GM23338 (cell line): Measurements from ENCODE around the gene BTBD9. TPM values are rescaled to one million over a fixed set of nuclear protein-coding genes. Genes with fewer than 3 reads are reported as not detected.

Experiments
- ATAC-seq: fragments of 200-7000 bp; cut with Tn5 transposase; 3 replicates; pipeline ENCODE4 v1.9.1; 2020
- DNase-seq: peaks from one replicate; pipeline ENCODE4 v3.0.0-alpha.2; 2015; ENCODE audit warnings: low spot score
- H2AFZ ChIP-seq: fragments of 200-600 bp; sonication (generic); 2 replicates; pipeline ENCODE4 v1.8.0; 2016; ENCODE audit warnings: antibody characterized with exemption, mild to moderate bottlenecking, moderate library complexity
- H3F3A ChIP-seq: fragments of 200-600 bp; sonication (generic); replicated peaks from 2 replicates; pipeline ENCODE4 v1.8.0; 2017; ENCODE audit warnings: antibody characterized with exemption, mixed run types, low read depth
- H3K27ac ChIP-seq: fragments of 200-600 bp; sonication (generic); 2 replicates; pipeline ENCODE4 v1.6.1; 2016; ENCODE audit warnings: low read depth
- H3K27me3 ChIP-seq: fragments of 200-600 bp; sonication (generic); 2 replicates; pipeline ENCODE4 v1.8.0; 2016; ENCODE audit warnings: mild to moderate bottlenecking, mixed run types, moderate library complexity; ENCODE audit not compliant: insufficient read depth
- H3K36me3 ChIP-seq: fragments of 200-600 bp; sonication (generic); 2 replicates; pipeline ENCODE4 v1.8.0; 2016; ENCODE audit warnings: mild to moderate bottlenecking; ENCODE audit not compliant: insufficient read depth
- H3K4me1 ChIP-seq: fragments of 200-600 bp; sonication (generic); 2 replicates; pipeline ENCODE4 v1.8.0; 2016; ENCODE audit warnings: mild to moderate bottlenecking, moderate library complexity; ENCODE audit not compliant: insufficient read depth
- H3K4me2 ChIP-seq: fragments of 200-600 bp; sonication (generic); 2 replicates; pipeline ENCODE4 v1.7.1; 2017; ENCODE audit warnings: mixed run types
- H3K4me3 ChIP-seq: fragments of 200-600 bp; sonication (generic); 2 replicates; pipeline ENCODE4 v1.6.1; 2016; ENCODE audit warnings: mixed run types
- H3K79me2 ChIP-seq: fragments of 200-600 bp; sonication (generic); replicated peaks from 2 replicates; pipeline ENCODE4 v1.8.0; 2017; ENCODE audit warnings: mild to moderate bottlenecking; ENCODE audit not compliant: insufficient read depth
- H3K9me2 ChIP-seq: fragments of 200-600 bp; sonication (generic); 2 replicates; pipeline ENCODE4 v1.8.0; 2017; ENCODE audit not compliant: insufficient read depth
- H4K20me1 ChIP-seq: fragments of 200-600 bp; sonication (generic); replicated peaks from 2 replicates; pipeline ENCODE4 v1.8.0; 2017; ENCODE audit warnings: mild to moderate bottlenecking; ENCODE audit not compliant: insufficient read depth
- H3K27ac Mint-ChIP-seq: 2 replicates; pipeline ENCODE4 v1.8.0; 2020; ENCODE audit warnings: inconsistent platforms, mild to moderate bottlenecking, moderate library complexity, mixed read lengths
- H3K27me3 Mint-ChIP-seq: 3 replicates; pipeline ENCODE4 v1.8.0; 2022; ENCODE audit warnings: low read depth, mild to moderate bottlenecking, moderate library complexity, mixed read lengths, inconsistent platforms; ENCODE audit not compliant: insufficient read depth, poor library complexity
- H3K36me3 Mint-ChIP-seq: 3 replicates; pipeline ENCODE4 v1.8.0; 2021; ENCODE audit warnings: low read depth, mild to moderate bottlenecking, inconsistent platforms, moderate library complexity, mixed read lengths
- H3K4me1 Mint-ChIP-seq: 3 replicates; pipeline ENCODE4 v1.8.0; 2020; ENCODE audit warnings: mild to moderate bottlenecking, inconsistent platforms, mixed read lengths
- H3K4me3 Mint-ChIP-seq: 3 replicates; pipeline ENCODE4 v1.8.0; 2021; ENCODE audit warnings: moderate library complexity, mild to moderate bottlenecking, inconsistent platforms, mixed read lengths
- H3K9me3 Mint-ChIP-seq: 3 replicates; pipeline ENCODE4 v1.8.0; 2020; ENCODE audit warnings: moderate library complexity, mild to moderate bottlenecking, inconsistent platforms, mixed read lengths
- CTCF ChIP-seq, 2 experiments: fragments of 200-600 bp in 1 of 2; sonication (generic) in 1 of 2; conservative IDR thresholded peaks; 2 replicates each; pipeline versions ENCODE4 v1.5.1 to v1.6.1; 2016 to 2017; ENCODE audit warnings: antibody characterized with exemption in 2 of 2, low read depth in 2 of 2, mild to moderate bottlenecking in 2 of 2, moderate library complexity in 1 of 2
- ETS1 ChIP-seq: IDR thresholded peaks from 2 replicates; pipeline ENCODE4 v1.6.1; 2016; ENCODE audit warnings: antibody characterized with exemption
- EZH2 ChIP-seq: fragments of 200-600 bp; sonication (generic); IDR thresholded peaks from one replicate; pipeline ENCODE4 v1.8.0; 2017; ENCODE audit warnings: antibody characterized with exemption, mild to moderate bottlenecking, low read depth; ENCODE audit not compliant: unreplicated experiment
- REST ChIP-seq: IDR thresholded peaks from one replicate; pipeline ENCODE4 v1.6.1; 2018; ENCODE audit warnings: antibody characterized with exemption; ENCODE audit not compliant: unreplicated experiment
- STAT1 ChIP-seq: IDR thresholded peaks from one replicate; pipeline ENCODE4 v1.6.1; 2016; ENCODE audit warnings: antibody characterized with exemption; ENCODE audit not compliant: unreplicated experiment
- ZNF462 ChIP-seq: fragments of 250-450 bp; sonication (Bioruptor Pico); IDR thresholded peaks from 2 replicates; pipeline ENCODE4 v1.5.0; 2020; ENCODE audit warnings: mild to moderate bottlenecking, moderate library complexity
- polyA plus RNA-seq: library from polyadenylated mRNA; unstranded; fragments of >200 nt; fragmentation: Nextera tagmentation; extraction: Ambion mirVana; gene quantifications from 2 replicates; pipeline ENCODE4 v1.2.1, GENCODE V29; 2016
- total RNA-seq: library from RNA; depleted of rRNA; stranded (reverse); fragments of >200 nt; shearing (Covaris generic); gene quantifications from 2 replicates; pipeline ENCODE4 v1.2.3, GENCODE V29; 2014

BTBD9 gene
- total and polyA plus RNA-seq, 2 experiments from 2014 or later = 4.2 to 5.3 TPM

GRCh38 chr6:38445925-38446324, 193.8 kb downstream of the BTBD9 start (continued):
- TF ChIP-seq ZNF462 (CRISPR knock-in tag) (no peak), CTCF (conservative IDR thresholded peaks at IDR 0.05; ENCODE audit: low read depth in 2 of 2) (no peak)

- Histone ChIP-seq H3K4me2 (no peak overlapping the region), H3K79me2 (no peaks in the 10 kb centered on the region), H3K4me3 (no peak overlapping the region), H3K27ac (no peak overlapping the region), H3F3A (no peaks in the 10 kb centered on the region), H3K36me3 (no peaks in the 10 kb centered on the region), H4K20me1 (no peaks in the 10 kb centered on the region), H3K4me1 (no peaks in the 10 kb centered on the region), H3K9me2 (no peaks in the 10 kb centered on the region), H2AFZ (no peak overlapping the region), H3K27me3 (no peaks in the 10 kb centered on the region)
- Mint-ChIP-seq H3K4me1 (peaks cover 5% of the 10 kb centered on the region; the same call in 1 of the 3 replicates), H3K36me3 (no peaks in the 10 kb centered on the region), H3K9me3 (no peaks in the 10 kb centered on the region), H3K27me3 (no peaks in the 10 kb centered on the region), H3K27ac (no peak overlapping the region), H3K4me3 (no peak overlapping the region)
- ATAC-seq (no peak), DNase-seq (no peak)
- no peak for TF ChIP-seq EZH2
- TF ChIP-seq ETS1 = no peak
- no peak for TF ChIP-seq STAT1
- TF ChIP-seq REST = no peak
These were observed 194.4 kb downstream of the BTBD9 start for GRCh38 chr6:38445336-38445735.
